Activated CD4-positive, alpha-beta T cell treated with anti-CD3 and anti-CD28 coated beads for 24 hours (primary cell): ENCODE results near the gene C9orf78.

Source experiments
- DNase-seq, 2 donors: peaks; one replicate each; pipeline ENCODE4 v3.0.0-alpha.2; 2020; ENCODE audit warnings: low read depth in 2 of 2

The C9orf78 gene

GRCh38 chr9:129840034-129840433, 5.0 kb upstream of the C9orf78 start:
- no peak for DNase-seq

GRCh38 chr9:129839324-129840023, 4.4 kb upstream of the C9orf78 start:
- no peak for DNase-seq

- DNase-seq = peak in 1 of 2 donors; percentile 13
Measured at GRCh38 chr9:129838707-129839259, 3.7 kb upstream of the C9orf78 start.

- peak in 1 of 2 donors; percentile 33 for DNase-seq
Measured at GRCh38 chr9:129836311-129837007, 1.4 kb upstream of the C9orf78 start.

- no peak for DNase-seq
Measured at GRCh38 chr9:129835860-129836223, 767 bp upstream of the C9orf78 start.

- DNase-seq = peak in 1 of 2 donors; percentile 21
Measured at GRCh38 chr9:129834489-129835127, 467 bp downstream of the C9orf78 start.

- DNase-seq = no peak
Measured at GRCh38 chr9:129832982-129833381, 2.1 kb downstream of the C9orf78 start.

GRCh38 chr9:129828969-129829368, 6.1 kb downstream of the C9orf78 start:
- no peak for DNase-seq

- DNase-seq = no peak
Measured at GRCh38 chr9:129828051-129828450, 7.0 kb downstream of the C9orf78 start.

- DNase-seq = no peak
Measured at GRCh38 chr9:129826759-129827158, 8.3 kb downstream of the C9orf78 start.

- DNase-seq = no peak
Measured at GRCh38 chr9:129826344-129826743, 8.7 kb downstream of the C9orf78 start.

- DNase-seq = peak; percentile 86 to 90
Measured at GRCh38 chr9:129823935-129824601, 11.0 kb downstream of the C9orf78 start, which contains the start of gene TOR1A. TSS of gene TOR1A (minus strand) at chr9:129824136. CDS start at chr9:129824085, 51 bp downstream.

- DNase-seq = no peak
Measured at GRCh38 chr9:129823542-129823934, 11.5 kb downstream of the C9orf78 start.

- no peak for DNase-seq
Measured at GRCh38 chr9:129822898-129823541, 12.1 kb downstream of the C9orf78 start.

GRCh38 chr9:129816501-129817435, 18.3 kb downstream of the C9orf78 start:
- no peak for DNase-seq

GRCh38 chr9:129815278-129815677, 19.8 kb downstream of the C9orf78 start:
- DNase-seq = no peak

- no peak for DNase-seq
Measured at GRCh38 chr9:129814432-129815223, 20.4 kb downstream of the C9orf78 start.

GRCh38 chr9:129813661-129814060, 21.4 kb downstream of the C9orf78 start:
- DNase-seq = no peak

GRCh38 chr9:129812385-129812784, 22.7 kb downstream of the C9orf78 start:
- no peak for DNase-seq
